ENCODE data around the gene ACOT7. TPM values are rescaled to one million over a fixed set of nuclear protein-coding genes. Genes with fewer than 3 reads are reported as not detected.

Gene ACOT7
- total RNA-seq, 1 donor from 2014 or later, result 16.1 TPM

DNA sequence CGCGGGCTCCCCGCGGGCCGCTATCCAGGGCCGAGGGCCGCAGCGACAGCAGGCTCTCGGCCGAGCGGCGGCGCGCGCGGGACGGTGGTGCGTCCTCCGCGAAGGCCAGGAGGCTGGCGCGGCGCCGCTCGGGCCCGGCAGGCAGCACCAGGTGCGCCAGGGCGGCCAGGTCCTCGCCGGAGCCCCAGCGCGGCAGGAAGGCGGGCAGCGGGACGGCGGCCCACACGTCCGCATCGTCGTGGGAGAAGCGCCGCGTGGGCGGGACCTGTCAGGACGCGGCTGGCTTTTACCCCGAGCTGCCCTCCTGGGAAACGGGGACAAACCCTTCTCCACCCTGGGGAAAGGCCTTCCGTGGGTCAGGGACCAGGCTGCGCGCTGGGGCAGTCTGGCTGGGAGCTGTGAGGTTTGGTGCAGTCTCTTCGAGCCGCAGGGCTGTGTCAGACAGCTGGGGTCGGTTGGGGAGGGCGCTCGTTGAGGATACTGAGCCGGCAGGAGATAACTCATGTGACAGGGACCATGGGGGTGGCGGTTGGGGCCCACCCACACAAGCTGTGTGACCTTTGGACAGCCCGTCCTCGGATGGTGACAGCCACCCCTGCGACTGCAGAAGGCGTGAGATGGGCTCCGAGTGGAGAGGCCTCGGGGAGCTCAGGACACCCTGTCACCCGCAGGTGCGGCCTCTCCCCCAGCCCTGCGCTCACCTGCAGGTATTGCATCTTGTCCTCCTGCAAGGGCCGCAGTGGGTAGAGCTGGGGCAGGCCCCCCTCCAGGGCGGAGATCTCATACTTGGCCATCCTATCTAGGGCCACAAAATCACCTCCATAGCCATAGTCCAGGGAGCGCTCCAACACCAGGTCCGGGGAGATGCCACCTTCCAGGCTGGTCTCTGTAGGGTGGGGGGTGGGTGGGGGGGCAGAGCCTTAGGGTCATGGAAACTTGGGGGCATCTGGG lies 143.6 kb downstream of the ACOT7 start:
- intact Hi-C loops (cut with DNase I), result loop anchor here (5.0 kb wide), 2 partner anchors 112 to 198 kb away; no protein-coding TSS in a partner anchor
- no peak overlapping the region for H3K27ac ChIP-seq
- no peaks in the 10 kb centered on the region for H3K9me3 ChIP-seq
- DNase-seq (ENCODE audit: low spot score in 2 of 2), result peak in 1 of 2 donors; percentile 58
- H3K36me3 ChIP-seq, result no peaks in the 10 kb centered on the region
- peaks cover 0 to 4% of the 10 kb centered on the region in 2 donors for H3K4me1 ChIP-seq
- H3K4me3 ChIP-seq, result no peak overlapping the region
- TF ChIP-seq, protein P1, sequence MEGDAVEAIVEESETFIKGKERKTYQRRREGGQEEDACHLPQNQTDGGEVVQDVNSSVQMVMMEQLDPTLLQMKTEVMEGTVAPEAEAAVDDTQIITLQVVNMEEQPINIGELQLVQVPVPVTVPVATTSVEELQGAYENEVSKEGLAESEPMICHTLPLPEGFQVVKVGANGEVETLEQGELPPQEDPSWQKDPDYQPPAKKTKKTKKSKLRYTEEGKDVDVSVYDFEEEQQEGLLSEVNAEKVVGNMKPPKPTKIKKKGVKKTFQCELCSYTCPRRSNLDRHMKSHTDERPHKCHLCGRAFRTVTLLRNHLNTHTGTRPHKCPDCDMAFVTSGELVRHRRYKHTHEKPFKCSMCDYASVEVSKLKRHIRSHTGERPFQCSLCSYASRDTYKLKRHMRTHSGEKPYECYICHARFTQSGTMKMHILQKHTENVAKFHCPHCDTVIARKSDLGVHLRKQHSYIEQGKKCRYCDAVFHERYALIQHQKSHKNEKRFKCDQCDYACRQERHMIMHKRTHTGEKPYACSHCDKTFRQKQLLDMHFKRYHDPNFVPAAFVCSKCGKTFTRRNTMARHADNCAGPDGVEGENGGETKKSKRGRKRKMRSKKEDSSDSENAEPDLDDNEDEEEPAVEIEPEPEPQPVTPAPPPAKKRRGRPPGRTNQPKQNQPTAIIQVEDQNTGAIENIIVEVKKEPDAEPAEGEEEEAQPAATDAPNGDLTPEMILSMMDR (IDR thresholded peaks at IDR 0.05), result no peak
- H3K27me3 ChIP-seq, result peaks cover 18% of the 10 kb centered on the region

- no peaks in the 10 kb centered on the region for H3K9me3 ChIP-seq
- TF ChIP-seq, protein P1 (IDR thresholded peaks at IDR 0.05), result no peak
- DNase-seq (ENCODE audit: low spot score in 2 of 2), result no peak
- peaks cover 23% of the 10 kb centered on the region for H3K27me3 ChIP-seq
- intact Hi-C loops (cut with DNase I), result loop anchor here (5.0 kb wide), 2 partner anchors 113 to 197 kb away; no protein-coding TSS in a partner anchor
- H3K4me1 ChIP-seq, result peaks cover 0 to 4% of the 10 kb centered on the region in 2 donors
- H3K36me3 ChIP-seq, result no peaks in the 10 kb centered on the region
- H3K27ac ChIP-seq, result no peak overlapping the region
- peak overlapping the region; percentile 4 to 10 for H3K4me3 ChIP-seq
Measured at GRCh38 chr1:6248932-6249738, 144.4 kb downstream of the ACOT7 start.

GRCh38 chr1:6248161-6248776 lies 145.3 kb downstream of the ACOT7 start:
- TF ChIP-seq, protein P1 (IDR thresholded peaks at IDR 0.05), result no peak
- peaks cover 0 to 4% of the 10 kb centered on the region in 2 donors for H3K4me1 ChIP-seq
- no peak overlapping the region for H3K27ac ChIP-seq
- H3K9me3 ChIP-seq, result no peaks in the 10 kb centered on the region
- H3K36me3 ChIP-seq, result no peaks in the 10 kb centered on the region
- DNase-seq (ENCODE audit: low spot score in 2 of 2), result no peak
- intact Hi-C loops (cut with DNase I), result loop anchor here (5.0 kb wide), 2 partner anchors 114 to 196 kb away; no protein-coding TSS in a partner anchor
- peaks cover 32% of the 10 kb centered on the region for H3K27me3 ChIP-seq
- no peak overlapping the region for H3K4me3 ChIP-seq

DNA sequence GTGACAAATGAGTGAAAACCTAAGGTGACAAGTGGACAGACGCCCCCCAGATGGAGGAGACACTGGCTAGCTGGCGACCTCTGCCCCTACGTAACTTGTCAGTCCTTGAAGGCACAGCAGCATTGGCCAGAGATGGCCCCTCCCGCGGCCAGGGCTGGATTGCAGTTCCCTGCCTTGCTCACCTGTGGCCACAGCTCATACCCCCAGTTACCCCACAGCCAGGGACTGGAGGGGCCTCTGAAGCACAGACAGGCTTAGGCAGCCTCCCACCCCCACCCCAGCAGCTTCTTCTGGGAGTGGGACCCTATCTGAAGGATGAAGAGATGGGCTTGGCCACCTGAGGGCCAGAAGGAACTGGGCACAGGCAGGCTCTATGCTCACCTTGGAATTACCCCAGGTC lies 145.9 kb downstream of the ACOT7 start:
- H3K27me3 ChIP-seq, result peaks cover 36% of the 10 kb centered on the region
- no peak overlapping the region for H3K27ac ChIP-seq
- H3K4me1 ChIP-seq, result peaks cover 0 to 4% of the 10 kb centered on the region in 2 donors
- intact Hi-C loops (cut with DNase I), result loop anchor here (5.0 kb wide), 2 partner anchors 115 to 195 kb away; no protein-coding TSS in a partner anchor
- no peaks in the 10 kb centered on the region for H3K9me3 ChIP-seq
- H3K4me3 ChIP-seq, result no peak overlapping the region
- TF ChIP-seq, protein P1 (IDR thresholded peaks at IDR 0.05), result no peak
- no peaks in the 10 kb centered on the region for H3K36me3 ChIP-seq
- DNase-seq (ENCODE audit: low spot score in 2 of 2), result no peak

Measured in ascending aorta (tissue), 2 donors.